Eye (tissue), 1 donor: ENCODE measurements around the gene CARD9.
A peak's percentile ranks its signal among the peaks of the same experiment; 100 is the strongest.
"Not testable (repeated sequence)": the region's sequence is repeated elsewhere in the genome, so short reads cannot be mapped to it uniquely, and the experiment has no call there.

Source experiments
- DNase-seq: peaks from one replicate; pipeline ENCODE4 v3.0.0-alpha.2; 2015

Gene CARD9

GRCh38 chr9:136319244-136319643 is 54.2 kb downstream of the CARD9 start:
- not testable (repeated sequence) for DNase-seq

- DNase-seq, result no peak
Observed at GRCh38 chr9:136318776-136319241, 54.7 kb downstream of the CARD9 start.

GRCh38 chr9:136318111-136318775 is 55.2 kb downstream of the CARD9 start:
- peak; percentile 65 for DNase-seq

- no peak for DNase-seq
Observed at GRCh38 chr9:136317695-136318094, 55.8 kb downstream of the CARD9 start.

- peak; percentile 18 for DNase-seq
Observed at GRCh38 chr9:136316896-136317676, 56.4 kb downstream of the CARD9 start.

GRCh38 chr9:136316271-136316751 is 57.2 kb downstream of the CARD9 start:
- no peak for DNase-seq

GRCh38 chr9:136314944-136315343 is 58.5 kb downstream of the CARD9 start:
- DNase-seq, result no peak

GRCh38 chr9:136314056-136314416 is 59.4 kb downstream of the CARD9 start:
- no peak for DNase-seq
